SK-N-SH (cell line): Measurements from ENCODE around the gene RFX2. TPM values are rescaled to one million over a fixed set of nuclear protein-coding genes. Genes with fewer than 3 reads are reported as not detected.

Experiments used
- CTCF ChIA-PET: fragments of 300-600, 350-600 bp; formaldehyde crosslinking; extraction: SDS; loops from one replicate; lab custom pipeline; 2021; lab: Yijun Ruan, JAX
- POLR2A ChIA-PET: fragments of 350-600 bp; sonication (Branson Sonifier 250); formaldehyde crosslinking; extraction: SDS; loops from one replicate; lab custom pipeline; 2020; ENCODE audit warnings: antibody characterized with exemption, inconsistent platforms; lab: Yijun Ruan, JAX
- DNase-seq: peaks from one replicate; pipeline ENCODE4 v3.0.0; 2012
- H2AFZ ChIP-seq: fragments of 200-600 bp; sonication (generic); 2 replicates; pipeline ENCODE4 v1.8.1; 2016; ENCODE audit warnings: antibody characterized with exemption, mild to moderate bottlenecking, low read depth
- H3F3A ChIP-seq: fragments of 200-600 bp; sonication (generic); replicated peaks from 2 replicates; pipeline ENCODE3; 2016; ENCODE audit warnings: antibody characterized with exemption, mild to moderate bottlenecking; ENCODE audit not compliant: insufficient read depth
- H3K27ac ChIP-seq, 2 experiments: fragments of 200-500 bp in 1 of 2; fragments of 200-600 bp in 1 of 2; sonication (Bioruptor generic) in 1 of 2; sonication (generic), shearing (Covaris generic) in 1 of 2; 2 replicates each; pipeline versions ENCODE4 v1.5.1 to v1.6.1; 2014 to 2016; ENCODE audit warnings: low read depth in 2 of 2, inconsistent platforms in 1 of 2, low read length in 1 of 2, mild to moderate bottlenecking in 1 of 2, mixed read lengths in 1 of 2
- H3K27me3 ChIP-seq: fragments of 200-600 bp; sonication (generic), shearing (Covaris generic); 2 replicates; pipeline ENCODE4 v1.6.1; 2016; ENCODE audit warnings: mixed run types; ENCODE audit not compliant: insufficient read depth
- H3K36me3 ChIP-seq, 2 experiments: fragments of 200-500 bp in 1 of 2; fragments of 200-600 bp in 1 of 2; sonication (Bioruptor generic) in 1 of 2; sonication (generic) in 1 of 2; replicated peaks in 1 of 2; 2 replicates each; pipeline versions ENCODE3 to v1.5.1; 2014 to 2016; ENCODE audit warnings: low read length in 1 of 2, mild to moderate bottlenecking in 1 of 2; ENCODE audit not compliant: insufficient read depth in 2 of 2, control insufficient read depth in 1 of 2
- H3K4me1 ChIP-seq, 2 experiments: fragments of 200-500 bp in 1 of 2; fragments of 200-600 bp in 1 of 2; sonication (Bioruptor generic) in 1 of 2; sonication (generic), shearing (Covaris generic) in 1 of 2; 2 replicates each; pipeline versions ENCODE4 v1.5.1 to v1.6.1; 2014 to 2016; ENCODE audit warnings: low read depth in 1 of 2, low read length in 1 of 2, mixed run types in 1 of 2; ENCODE audit not compliant: insufficient read depth in 2 of 2, control insufficient read depth in 1 of 2
- H3K4me2 ChIP-seq: fragments of 200-600 bp; sonication (generic), shearing (Covaris generic); 2 replicates; pipeline ENCODE4 v1.6.1; 2017; ENCODE audit warnings: mixed run types
- H3K4me3 ChIP-seq, 2 experiments: fragments of 200-500 bp in 1 of 2; fragments of 200-600 bp in 1 of 2; sonication (Bioruptor generic) in 1 of 2; sonication (generic), shearing (Covaris generic) in 1 of 2; 2 replicates each; pipeline versions ENCODE4 v1.5.1 to v1.8.1; 2014 to 2016; ENCODE audit warnings: low read depth in 2 of 2, inconsistent platforms in 1 of 2, low read length in 1 of 2, mild to moderate bottlenecking in 1 of 2, mixed read lengths in 1 of 2, moderate library complexity in 1 of 2
- H3K79me2 ChIP-seq: fragments of 200-600 bp; sonication (generic); 2 replicates; pipeline ENCODE4 v1.8.1; 2017; ENCODE audit warnings: mild to moderate bottlenecking; ENCODE audit not compliant: insufficient read depth
- H3K9ac ChIP-seq: fragments of 200-600 bp; sonication (generic); 2 replicates; pipeline ENCODE4 v1.6.1; 2017; ENCODE audit warnings: mixed run types
- H3K9me2 ChIP-seq: fragments of 200-600 bp; sonication (generic); 2 replicates; pipeline ENCODE4 v1.6.1; 2017; ENCODE audit warnings: mixed run types
- H3K9me3 ChIP-seq: fragments of 200-600 bp; sonication (generic); 2 replicates; pipeline ENCODE4 v1.6.1; 2017; ENCODE audit warnings: mixed run types, mild to moderate bottlenecking, moderate library complexity
- H4K20me1 ChIP-seq: fragments of 200-600 bp; sonication (generic); 2 replicates; pipeline ENCODE4 v1.6.1; 2017; ENCODE audit warnings: mild to moderate bottlenecking, mixed run types; ENCODE audit not compliant: insufficient read depth
- ELF1 ChIP-seq: IDR thresholded peaks from 2 replicates; pipeline ENCODE4 v1.4.0; 2012
- EP300 ChIP-seq, 2 experiments: IDR thresholded peaks; 2 replicates each; pipeline versions ENCODE4 v1.4.0 to v1.6.1; 2012; ENCODE audit warnings: borderline replicate concordance in 1 of 2, low read depth in 1 of 2, low read length in 1 of 2
- EZH2phosphoT487 ChIP-seq: fragments of 200-600 bp; sonication (generic); IDR thresholded peaks from 2 replicates; pipeline ENCODE4 v1.6.1; 2017; ENCODE audit warnings: low read depth, mixed run types, mild to moderate bottlenecking, antibody characterized with exemption, moderate library complexity, borderline replicate concordance
- FOSL2 ChIP-seq: IDR thresholded peaks from 2 replicates; pipeline ENCODE4 v1.4.0; 2012; ENCODE audit warnings: low read depth, mild to moderate bottlenecking, moderate library complexity, borderline replicate concordance
- FOXJ3 ChIP-seq: sonication (generic); formaldehyde crosslinking; IDR thresholded peaks from 2 replicates; pipeline ENCODE4 v1.5.1; 2020; ENCODE audit warnings: mild to moderate bottlenecking, missing genetic modification reagents
- FOXM1 ChIP-seq: IDR thresholded peaks from 2 replicates; pipeline ENCODE4 v1.4.0; 2012; ENCODE audit warnings: low read depth, mild to moderate bottlenecking
- GATA2 ChIP-seq: sonication (generic); formaldehyde crosslinking; IDR thresholded peaks from 2 replicates; pipeline ENCODE4 v1.5.0; 2020; ENCODE audit warnings: mild to moderate bottlenecking, missing genetic modification reagents
- JUND ChIP-seq: IDR thresholded peaks from 2 replicates; pipeline ENCODE4 v1.4.0; 2012
- MXI1 ChIP-seq: IDR thresholded peaks from 2 replicates; pipeline ENCODE4 v1.6.1; 2012; ENCODE audit warnings: mild to moderate bottlenecking, low read depth, low read length, improper control_type of control experiment
- NFIC ChIP-seq: IDR thresholded peaks from 2 replicates; pipeline ENCODE4 v1.4.0; 2012; ENCODE audit warnings: borderline replicate concordance
- NRF1 ChIP-seq: IDR thresholded peaks from 2 replicates; pipeline ENCODE4 v1.6.1; 2012; ENCODE audit warnings: low read depth, mild to moderate bottlenecking, low read length
- POLR2AphosphoS5 ChIP-seq: IDR thresholded peaks from 2 replicates; pipeline ENCODE4 v1.6.1; 2012; ENCODE audit warnings: low read depth, low read length
- RAD21 ChIP-seq: IDR thresholded peaks from 2 replicates; pipeline ENCODE4 v1.6.1; 2012; ENCODE audit warnings: mild to moderate bottlenecking, low read length
- RFX5 ChIP-seq: IDR thresholded peaks from 2 replicates; pipeline ENCODE4 v1.6.1; 2012; ENCODE audit warnings: mild to moderate bottlenecking, improper control_type of control experiment, low read length
- RXRA ChIP-seq: IDR thresholded peaks from 2 replicates; pipeline ENCODE4 v1.4.0; 2012; ENCODE audit warnings: low read depth, mild to moderate bottlenecking, borderline replicate concordance
- SIN3A ChIP-seq: IDR thresholded peaks from 2 replicates; pipeline ENCODE4 v1.6.1; 2012; ENCODE audit warnings: low read depth, mild to moderate bottlenecking, low read length, moderate library complexity, borderline replicate concordance
- SMC3 ChIP-seq: IDR thresholded peaks from 2 replicates; pipeline ENCODE4 v1.6.1; 2012; ENCODE audit warnings: low read depth, low read length, improper control_type of control experiment
- TCF12 ChIP-seq: IDR thresholded peaks from 2 replicates; pipeline ENCODE4 v1.4.0; 2012
- TEAD4 ChIP-seq: IDR thresholded peaks from 2 replicates; pipeline ENCODE4 v1.4.0; 2012; ENCODE audit warnings: mild to moderate bottlenecking, borderline replicate concordance; ENCODE audit not compliant: insufficient read depth
- YY1 ChIP-seq: IDR thresholded peaks from 2 replicates; pipeline ENCODE4 v1.4.0; 2012; ENCODE audit warnings: low read depth, mild to moderate bottlenecking
- WGBS: methylation state at CpG from one replicate; pipeline ENCODE4 v1.1.6; 2017; ENCODE audit warnings: low lambda C conversion rate; 5-methylcytosine and 5-hydroxymethylcytosine counted together
- polyA plus RNA-seq, 3 experiments: library from polyadenylated mRNA; depleted of rRNA; stranded (reverse); fragments of >200 nt; gene quantifications; 2 replicates each; pipeline ENCODE4 v1.2.3, GENCODE V29; 2012
- TF ChIP-seq, protein P1 (sequence below): IDR thresholded peaks from 2 replicates; pipeline ENCODE4 v1.4.0; 2012; ENCODE audit warnings: low read depth
- TF ChIP-seq, protein P2 (sequence below): fragments of 200-600 bp; sonication (generic); IDR thresholded peaks from 2 replicates; pipeline ENCODE4 v1.6.1; 2017; ENCODE audit warnings: antibody characterized with exemption, mild to moderate bottlenecking, moderate library complexity
- TF ChIP-seq, protein P3 (sequence below): fragments of 150-350 bp; IDR thresholded peaks from 2 replicates; pipeline ENCODE4 v1.6.1; 2016; ENCODE audit warnings: mild to moderate bottlenecking, low read depth, low read length

RFX2 gene
- polyA plus RNA-seq, 1 of the 3 experiments (the other 2 are of a cell fraction), result 12.6 TPM

DNA sequence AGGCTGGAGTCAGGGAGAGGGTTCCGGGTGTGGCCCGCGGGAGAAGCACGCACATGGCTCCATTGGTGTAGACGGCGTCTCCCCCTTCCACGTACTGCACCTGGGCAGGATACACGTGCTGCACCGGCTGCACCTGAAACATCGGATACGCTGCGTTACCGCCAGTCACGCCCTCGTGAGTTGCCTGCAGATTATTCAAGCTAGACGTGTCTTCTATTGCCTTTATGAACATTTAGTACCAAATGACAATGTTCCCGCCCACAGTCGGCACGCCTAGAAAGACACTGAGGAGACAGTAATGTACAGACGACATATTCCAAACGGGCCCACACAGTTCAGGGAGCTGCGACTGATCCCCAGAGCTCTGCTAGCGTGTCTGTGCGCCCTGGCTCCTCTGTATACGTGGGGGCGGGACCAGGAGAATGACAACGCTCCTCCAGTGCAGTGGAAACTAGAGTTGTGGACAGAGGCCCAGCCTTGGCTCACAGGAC is 68.3 kb downstream of the RFX2 start:
- Histone ChIP-seq H2AFZ (no peak overlapping the region), H3K27ac (no peak overlapping the region), H3K79me2 (peaks cover 9% of the 10 kb centered on the region; the same call in 1 of the 2 replicates), H3K36me3 (peaks cover 6 to 14% of the 10 kb centered on the region in 2 experiments), H3K9ac (no peak overlapping the region), H3K9me3 (no peaks in the 10 kb centered on the region), H3K27me3 (no peaks in the 10 kb centered on the region), H3K4me3 (no peak overlapping the region), H3K4me2 (no peak overlapping the region), H4K20me1 (no peaks in the 10 kb centered on the region), H3K9me2 (no peaks in the 10 kb centered on the region), H3K4me1 (no peaks in the 10 kb centered on the region), H3F3A (no peaks in the 10 kb centered on the region)
- ChIA-PET POLR2A (no interaction called here), CTCF (interaction anchor here (0.8 to 2.4 kb wide), 2 partner anchors 20 to 84 kb away, joined by 6 to 10 read pairs; no protein-coding TSS in a partner anchor)
- no peak for DNase-seq
- no peak for TF ChIP-seq ELF1
- TF ChIP-seq, protein P1, sequence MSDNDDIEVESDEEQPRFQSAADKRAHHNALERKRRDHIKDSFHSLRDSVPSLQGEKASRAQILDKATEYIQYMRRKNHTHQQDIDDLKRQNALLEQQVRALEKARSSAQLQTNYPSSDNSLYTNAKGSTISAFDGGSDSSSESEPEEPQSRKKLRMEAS, result no peak
- TF ChIP-seq JUND, result no peak
- no peak for TF ChIP-seq FOXM1
- TF ChIP-seq TCF12, result no peak
- no peak for TF ChIP-seq YY1
- no peak for TF ChIP-seq SIN3A
- no peak for TF ChIP-seq NRF1
- TF ChIP-seq SMC3, result no peak
- no peak for TF ChIP-seq EP300 (IDR thresholded peaks at IDR 0.05; ENCODE audit: borderline replicate concordance in 1 of 2, low read depth in 1 of 2, low read length in 1 of 2)
- TF ChIP-seq, protein P2, sequence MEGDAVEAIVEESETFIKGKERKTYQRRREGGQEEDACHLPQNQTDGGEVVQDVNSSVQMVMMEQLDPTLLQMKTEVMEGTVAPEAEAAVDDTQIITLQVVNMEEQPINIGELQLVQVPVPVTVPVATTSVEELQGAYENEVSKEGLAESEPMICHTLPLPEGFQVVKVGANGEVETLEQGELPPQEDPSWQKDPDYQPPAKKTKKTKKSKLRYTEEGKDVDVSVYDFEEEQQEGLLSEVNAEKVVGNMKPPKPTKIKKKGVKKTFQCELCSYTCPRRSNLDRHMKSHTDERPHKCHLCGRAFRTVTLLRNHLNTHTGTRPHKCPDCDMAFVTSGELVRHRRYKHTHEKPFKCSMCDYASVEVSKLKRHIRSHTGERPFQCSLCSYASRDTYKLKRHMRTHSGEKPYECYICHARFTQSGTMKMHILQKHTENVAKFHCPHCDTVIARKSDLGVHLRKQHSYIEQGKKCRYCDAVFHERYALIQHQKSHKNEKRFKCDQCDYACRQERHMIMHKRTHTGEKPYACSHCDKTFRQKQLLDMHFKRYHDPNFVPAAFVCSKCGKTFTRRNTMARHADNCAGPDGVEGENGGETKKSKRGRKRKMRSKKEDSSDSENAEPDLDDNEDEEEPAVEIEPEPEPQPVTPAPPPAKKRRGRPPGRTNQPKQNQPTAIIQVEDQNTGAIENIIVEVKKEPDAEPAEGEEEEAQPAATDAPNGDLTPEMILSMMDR, result no peak
- no peak for TF ChIP-seq GATA2
- TF ChIP-seq, protein P3, sequence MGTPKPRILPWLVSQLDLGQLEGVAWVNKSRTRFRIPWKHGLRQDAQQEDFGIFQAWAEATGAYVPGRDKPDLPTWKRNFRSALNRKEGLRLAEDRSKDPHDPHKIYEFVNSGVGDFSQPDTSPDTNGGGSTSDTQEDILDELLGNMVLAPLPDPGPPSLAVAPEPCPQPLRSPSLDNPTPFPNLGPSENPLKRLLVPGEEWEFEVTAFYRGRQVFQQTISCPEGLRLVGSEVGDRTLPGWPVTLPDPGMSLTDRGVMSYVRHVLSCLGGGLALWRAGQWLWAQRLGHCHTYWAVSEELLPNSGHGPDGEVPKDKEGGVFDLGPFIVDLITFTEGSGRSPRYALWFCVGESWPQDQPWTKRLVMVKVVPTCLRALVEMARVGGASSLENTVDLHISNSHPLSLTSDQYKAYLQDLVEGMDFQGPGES, result no peak
- no peak for TF ChIP-seq POLR2AphosphoS5
- WGBS, result 96% methylated on average over 27 of the region's 27 CpGs

DNA sequence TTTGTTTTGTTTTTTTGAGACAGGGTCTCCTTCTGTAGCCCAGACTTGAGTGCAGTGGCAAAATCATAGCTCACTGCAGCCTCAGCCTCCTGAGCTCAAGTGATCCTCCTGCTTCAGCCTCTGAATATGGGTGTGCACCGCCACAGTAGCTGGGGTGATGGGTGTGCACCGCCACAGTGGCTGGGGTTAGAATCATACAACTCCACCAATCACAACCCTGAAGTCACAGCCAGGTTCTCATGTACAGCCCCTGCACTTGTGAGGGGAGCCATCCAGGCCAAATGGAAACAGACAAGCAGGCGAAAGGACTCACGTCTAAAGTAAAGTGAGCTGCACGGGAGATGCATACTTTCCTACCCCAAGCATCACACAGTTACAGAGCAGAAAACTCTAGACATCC is 69.2 kb downstream of the RFX2 start:
- Histone ChIP-seq H2AFZ (no peak overlapping the region), H3K4me1 (no peaks in the 10 kb centered on the region), H3K9me3 (no peaks in the 10 kb centered on the region), H4K20me1 (no peaks in the 10 kb centered on the region), H3K9ac (no peak overlapping the region), H3K36me3 (peaks cover 6 to 15% of the 10 kb centered on the region in 2 experiments), H3K27ac (no peak overlapping the region), H3K4me3 (no peak overlapping the region), H3K9me2 (no peaks in the 10 kb centered on the region), H3K4me2 (no peak overlapping the region)
- WGBS, result 90% methylated on average over 5 of the region's 5 CpGs
- DNase-seq, result no peak
- POLR2A ChIA-PET, result no interaction called here
- CTCF ChIA-PET, result interaction anchor here (1.7 to 2.4 kb wide), 2 partner anchors 19 to 85 kb away, joined by 6 to 10 read pairs; no protein-coding TSS in a partner anchor
- TF ChIP-seq FOSL2, result no peak
- no peak for TF ChIP-seq RFX5
- TF ChIP-seq NFIC, result no peak
- no peak for TF ChIP-seq FOXJ3 (CRISPR knock-in tag)
- no peak for TF ChIP-seq TEAD4
- TF ChIP-seq NRF1, result no peak
- TF ChIP-seq MXI1, result no peak
- TF ChIP-seq EP300 (IDR thresholded peaks at IDR 0.05; ENCODE audit: borderline replicate concordance in 1 of 2, low read depth in 1 of 2, low read length in 1 of 2), result no peak
- TF ChIP-seq FOXM1, result no peak
- no peak for TF ChIP-seq SMC3
- TF ChIP-seq RXRA, result no peak
- no peak for TF ChIP-seq POLR2AphosphoS5
- no peak for TF ChIP-seq RAD21
- no peak for TF ChIP-seq TCF12
- no peak for TF ChIP-seq JUND
- TF ChIP-seq EZH2phosphoT487, result no peak
- TF ChIP-seq, all 33 proteins: peak for 0
- no peaks in the 10 kb centered on the region for H3K27me3 ChIP-seq
- no peaks in the 10 kb centered on the region for H3F3A ChIP-seq
- peaks cover 13% of the 10 kb centered on the region; the same call in 1 of the 2 replicates for H3K79me2 ChIP-seq
